Prostate gland (tissue), 2 donors: ENCODE data around the gene CIB1. TPM values are rescaled to one million over a fixed set of nuclear protein-coding genes. Genes with fewer than 3 reads are reported as not detected.
A peak's percentile ranks its signal among the peaks of the same experiment; 100 is the strongest.
"Not testable (repeated sequence)": the region's sequence is repeated elsewhere in the genome, so short reads cannot be mapped to it uniquely, and the experiment has no call there.

ENCODE experiments used
- DNase-seq: peaks from one replicate; pipeline ENCODE4 v3.0.0-alpha.2; 2019; ENCODE audit warnings: low spot score
- H3K27ac ChIP-seq, 2 donors: fragments of 200-600 bp; sonication (generic); 2 replicates each; pipeline ENCODE4 v1.5.1; 2017 to 2019
- H3K27me3 ChIP-seq: fragments of 200-600 bp; sonication (generic); replicated peaks from 2 replicates; pipeline ENCODE4 v1.5.1; 2019; ENCODE audit not compliant: insufficient read depth
- H3K36me3 ChIP-seq, 2 donors: fragments of 200-600 bp; sonication (generic); 1 replicate in 1 of 2; 2 replicates in 1 of 2; pipeline versions ENCODE4 v1.5.1 to v1.8.1; 2017 to 2019
- H3K4me1 ChIP-seq: fragments of 200-600 bp; sonication (generic); replicated peaks from 2 replicates; pipeline ENCODE4 v1.5.1; 2019
- H3K4me3 ChIP-seq, 2 donors: fragments of 200-600 bp; sonication (generic); 2 replicates each; pipeline ENCODE4 v1.5.1; 2017 to 2019
- H3K9me3 ChIP-seq: fragments of 200-600 bp; sonication (generic); 2 replicates; pipeline ENCODE4 v1.5.1; 2017
- POLR2A ChIP-seq: fragments of 450-650 bp; IDR thresholded peaks from one replicate; pipeline ENCODE4 v1.6.1; 2016; ENCODE audit warnings: antibody characterized with exemption, mild to moderate bottlenecking
- POLR2AphosphoS5 ChIP-seq: sonication (generic); formaldehyde crosslinking; IDR thresholded peaks from one replicate; pipeline ENCODE4 v1.6.1; 2017; ENCODE audit warnings: antibody characterized with exemption
- WGBS: methylation state at CpG from one replicate; pipeline ENCODE4 v1.1.5; 2018; 5-methylcytosine and 5-hydroxymethylcytosine counted together
- intact Hi-C: fragments of 100-400 bp; cut with DNase I; formaldehyde crosslinking; loops from one replicate; pipeline ENCODE4 v1.14.2; 2022
- total RNA-seq, 2 donors: library from RNA; depleted of rRNA; stranded (reverse); fragments of >200 nt; gene quantifications; one replicate each; pipeline ENCODE4 v1.1.0, GENCODE V29; 2016
- TF ChIP-seq, protein P1 (sequence below), 4 experiments: fragments of 200-600 bp in 2 of 4; fragments of 450-650 bp in 2 of 4; sonication (generic) in 2 of 4; IDR thresholded peaks; 1 replicate in 3 of 4; 2 replicates in 1 of 4; pipeline ENCODE4 v1.5.1; 2016 to 2019; ENCODE audit warnings: antibody characterized with exemption in 4 of 4, mild to moderate bottlenecking in 2 of 4, moderate library complexity in 2 of 4

Gene CIB1
- 100 to 1,000 TPM in 1 of 2 donors, 10 to 100 TPM in 1; 48.3 to 104 TPM for total RNA-seq

DNA sequence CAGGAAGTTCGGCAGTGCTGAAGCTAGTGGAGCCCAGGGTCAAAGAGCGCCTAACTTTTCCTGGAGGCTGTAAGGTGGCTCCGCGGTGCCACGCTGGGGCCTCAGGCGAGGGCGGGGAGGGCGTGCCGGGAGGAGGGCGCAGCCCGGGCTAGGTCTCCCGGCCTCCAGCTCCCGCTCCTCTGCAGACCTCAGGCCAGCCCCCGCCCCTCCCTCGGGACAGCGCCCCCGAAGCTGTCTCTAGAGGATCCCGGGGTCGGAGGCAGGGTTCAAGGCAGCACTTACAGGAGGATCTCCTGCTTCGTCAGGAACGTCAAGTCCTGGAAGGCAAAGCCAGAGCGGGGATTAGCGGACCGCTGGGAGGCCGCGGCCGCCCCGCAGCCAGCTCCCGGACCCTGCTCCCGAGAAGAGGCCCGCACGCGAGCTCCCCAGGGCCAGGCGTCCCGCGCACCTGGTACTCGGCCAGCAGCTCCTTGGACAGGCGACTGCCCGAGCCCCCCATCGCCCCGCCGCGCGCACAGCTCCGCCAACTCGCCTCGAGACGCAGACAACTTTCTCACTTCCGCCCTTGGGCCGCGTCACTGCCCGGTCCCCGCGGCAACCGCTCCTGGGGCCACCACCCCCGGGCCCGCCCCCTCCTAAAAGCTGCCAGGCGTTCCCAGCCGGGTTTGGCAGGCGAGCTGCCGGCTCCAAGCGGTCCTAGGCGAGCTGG lies at the start of gene CIB1:
CIB1 (minus strand) TSS at position 555 of the 709 bp plus-strand sequence; CDS start at position 499, 56 bp downstream.
- H3K9me3 ChIP-seq = no peaks in the 10 kb centered on the region
- H3K27ac ChIP-seq = peak within 1 kb of the TSS; percentile 90 to 95
- intact Hi-C loops = loop anchor here (2.0 kb wide), 1 partner anchor 15 kb away; the partner anchor contains the start of gene TTLL13
- TF ChIP-seq POLR2A (peak; percentile 84), POLR2AphosphoS5 (peak; percentile 93)
- TF ChIP-seq, protein P1, sequence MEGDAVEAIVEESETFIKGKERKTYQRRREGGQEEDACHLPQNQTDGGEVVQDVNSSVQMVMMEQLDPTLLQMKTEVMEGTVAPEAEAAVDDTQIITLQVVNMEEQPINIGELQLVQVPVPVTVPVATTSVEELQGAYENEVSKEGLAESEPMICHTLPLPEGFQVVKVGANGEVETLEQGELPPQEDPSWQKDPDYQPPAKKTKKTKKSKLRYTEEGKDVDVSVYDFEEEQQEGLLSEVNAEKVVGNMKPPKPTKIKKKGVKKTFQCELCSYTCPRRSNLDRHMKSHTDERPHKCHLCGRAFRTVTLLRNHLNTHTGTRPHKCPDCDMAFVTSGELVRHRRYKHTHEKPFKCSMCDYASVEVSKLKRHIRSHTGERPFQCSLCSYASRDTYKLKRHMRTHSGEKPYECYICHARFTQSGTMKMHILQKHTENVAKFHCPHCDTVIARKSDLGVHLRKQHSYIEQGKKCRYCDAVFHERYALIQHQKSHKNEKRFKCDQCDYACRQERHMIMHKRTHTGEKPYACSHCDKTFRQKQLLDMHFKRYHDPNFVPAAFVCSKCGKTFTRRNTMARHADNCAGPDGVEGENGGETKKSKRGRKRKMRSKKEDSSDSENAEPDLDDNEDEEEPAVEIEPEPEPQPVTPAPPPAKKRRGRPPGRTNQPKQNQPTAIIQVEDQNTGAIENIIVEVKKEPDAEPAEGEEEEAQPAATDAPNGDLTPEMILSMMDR (IDR thresholded peaks at IDR 0.05) = peak in 2 of 4 experiments; percentile 2 to 61
- DNase-seq = peak; percentile 98
- H3K4me3 ChIP-seq = peak within 1 kb of the TSS; percentile 69 to 83
- H3K36me3 ChIP-seq = peaks cover 0 to 2% of the 10 kb centered on the region in 2 donors
- 2% methylated on average over 24 of the region's 63 CpGs for WGBS
- H3K27me3 ChIP-seq = no peaks in the 10 kb centered on the region
- peaks cover 17% of the 10 kb centered on the region for H3K4me1 ChIP-seq

DNA sequence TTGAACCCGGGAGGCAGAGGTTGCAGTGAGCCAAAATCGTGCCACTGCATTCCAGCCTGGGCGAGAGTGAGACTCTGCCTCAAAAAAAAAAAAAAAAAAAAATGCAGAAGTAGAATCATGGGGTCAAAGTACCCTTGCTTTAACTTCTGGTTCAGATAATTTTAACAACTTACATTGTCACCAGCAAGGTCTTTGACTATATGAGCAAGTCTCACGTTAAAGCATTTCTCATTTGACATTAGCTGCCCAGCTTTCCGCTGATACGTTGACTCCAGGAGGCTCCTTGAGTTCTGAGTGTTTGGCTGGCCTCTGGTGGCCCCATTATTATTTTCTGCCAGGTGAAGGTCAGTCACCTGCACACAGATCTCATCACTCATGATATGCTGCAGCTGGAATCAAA lies 47.9 kb upstream of the CIB1 start:
- DNase-seq, H3K27me3 ChIP-seq, H3K4me1 ChIP-seq, H3K27ac ChIP-seq, H3K4me3 ChIP-seq, intact Hi-C loops, H3K9me3 ChIP-seq, H3K36me3 ChIP-seq: not testable (repeated sequence)
- WGBS = 85% methylated on average over 6 of the region's 6 CpGs

DNA sequence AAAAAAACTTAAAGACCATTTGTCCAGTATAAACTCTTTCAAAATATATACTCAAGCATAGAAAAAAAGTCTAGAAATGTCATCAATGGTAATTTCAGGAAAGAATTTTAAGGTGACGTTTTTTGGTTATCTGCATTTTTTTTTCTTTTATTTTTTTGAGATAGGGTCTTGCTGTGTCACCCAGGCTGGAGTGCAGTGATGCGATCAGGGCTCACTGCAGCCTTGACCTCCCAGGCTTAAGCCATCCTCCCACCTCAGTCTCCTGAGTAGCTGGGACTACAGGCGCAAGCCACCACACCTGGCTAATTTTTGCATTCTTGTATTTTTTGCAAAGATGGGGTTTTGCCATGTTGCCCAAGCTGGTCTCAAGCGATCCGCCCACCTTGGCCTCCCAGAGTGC lies 47.0 kb upstream of the CIB1 start:
- H3K27me3 ChIP-seq, H3K4me3 ChIP-seq, H3K9me3 ChIP-seq, intact Hi-C loops, H3K27ac ChIP-seq, DNase-seq, H3K36me3 ChIP-seq, H3K4me1 ChIP-seq: not testable (repeated sequence)
- WGBS = 87% methylated on average over 5 of the region's 5 CpGs

DNA sequence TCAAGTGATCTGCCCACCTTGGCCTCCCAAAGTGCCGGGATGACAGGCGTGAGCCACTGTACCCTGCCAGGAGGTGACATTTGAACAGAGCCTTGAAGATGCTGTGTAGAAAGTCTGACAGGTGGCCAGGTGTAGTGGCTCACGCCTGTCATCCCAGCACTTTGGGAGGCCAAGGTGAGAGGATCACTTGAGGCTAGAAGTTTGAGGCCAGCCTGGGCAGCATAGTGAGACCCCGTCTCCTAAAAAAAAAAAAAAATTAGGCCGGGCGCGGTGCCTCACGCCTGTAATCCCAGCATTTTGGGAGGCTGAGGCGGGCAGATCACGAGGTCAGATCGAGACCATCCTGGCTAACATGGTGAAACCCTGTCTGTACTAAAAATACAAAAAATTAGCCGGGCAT lies 44.7 kb upstream of the CIB1 start:
- DNase-seq, H3K27me3 ChIP-seq, H3K27ac ChIP-seq, H3K9me3 ChIP-seq, intact Hi-C loops, H3K4me3 ChIP-seq, H3K36me3 ChIP-seq, H3K4me1 ChIP-seq: not testable (repeated sequence)
- WGBS = 98% methylated on average over 12 of the region's 12 CpGs

DNA sequence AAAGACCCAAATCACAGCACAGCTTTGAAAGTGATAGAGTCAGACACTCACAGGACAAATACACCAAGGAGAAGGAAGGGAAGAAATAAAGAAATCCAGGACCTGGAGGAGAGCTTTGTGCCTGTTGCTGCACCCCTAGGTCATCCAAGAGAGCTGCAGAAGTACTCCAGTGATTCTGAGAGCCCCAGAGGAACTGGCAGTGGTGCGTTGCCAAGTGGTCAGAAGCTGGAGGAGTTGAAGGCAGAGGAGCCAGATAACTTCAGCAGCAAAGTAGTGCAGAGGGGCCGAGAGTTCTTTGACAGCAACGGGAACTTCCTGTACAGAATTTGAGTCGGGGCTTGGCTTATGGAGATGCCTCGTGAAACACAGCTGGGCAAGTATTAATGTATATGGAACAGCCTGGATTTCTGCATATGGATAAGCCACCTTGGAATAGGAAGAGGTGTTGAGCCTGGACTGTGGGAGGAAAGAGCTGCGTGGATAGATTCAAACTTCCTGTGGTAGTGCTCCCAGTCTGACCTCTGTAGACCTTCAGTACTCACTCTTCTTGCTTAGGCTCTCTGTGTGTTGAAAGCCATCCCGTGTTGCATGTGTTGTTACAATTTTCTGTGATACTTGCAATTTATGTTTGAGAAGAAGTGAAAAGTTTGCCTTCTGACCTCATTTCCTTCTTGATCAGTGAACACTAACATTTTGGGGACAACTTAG lies 37.9 kb upstream of the CIB1 start:
- Histone ChIP-seq H3K27ac (no peak overlapping the region), H3K4me3 (no peak overlapping the region), H3K4me1 (peaks cover 13% of the 10 kb centered on the region), H3K27me3 (no peaks in the 10 kb centered on the region), H3K9me3 (no peaks in the 10 kb centered on the region), H3K36me3 (peaks cover 0 to 4% of the 10 kb centered on the region in 2 donors)
- DNase-seq = no peak
- intact Hi-C loops = no loop called here
- TF ChIP-seq POLR2AphosphoS5 = no peak
- no peak for TF ChIP-seq POLR2A
- TF ChIP-seq, protein P1 (IDR thresholded peaks at IDR 0.05) = no peak
- 69% methylated on average over 7 of the region's 7 CpGs for WGBS

DNA sequence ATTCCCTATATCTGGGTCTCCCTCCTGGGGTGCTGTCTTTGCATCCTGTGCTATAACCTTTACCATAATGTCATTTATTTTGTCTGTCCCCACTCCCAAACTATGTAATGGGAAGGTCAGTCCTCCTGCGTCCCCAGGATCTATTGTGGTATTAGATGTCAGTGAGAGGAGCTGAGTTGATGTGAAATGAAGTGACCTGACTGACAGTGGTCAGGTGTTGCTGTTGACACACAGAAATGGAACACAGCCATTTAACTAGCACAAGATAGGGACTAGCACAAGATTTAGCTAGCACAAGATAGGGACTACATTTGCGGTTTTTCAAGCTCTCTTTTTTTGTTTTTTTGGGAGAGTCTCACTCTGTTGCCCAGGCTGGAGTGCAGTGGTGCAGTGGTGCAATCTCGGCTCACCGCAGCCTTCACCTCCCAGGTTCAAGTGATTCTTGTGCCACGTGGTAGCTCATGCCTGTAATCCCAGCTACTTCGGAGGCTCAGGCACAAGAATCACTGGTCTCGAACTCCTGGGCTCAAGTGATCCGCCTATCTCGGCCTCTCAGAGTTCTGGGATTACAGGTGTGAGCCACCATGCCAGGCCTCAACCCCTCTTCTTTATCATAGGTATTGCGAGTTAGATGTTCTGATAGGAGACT lies 36.9 kb upstream of the CIB1 start:
- no peak for DNase-seq
- H3K4me1 ChIP-seq = peaks cover 13% of the 10 kb centered on the region
- peaks cover 0 to 4% of the 10 kb centered on the region in 2 donors for H3K36me3 ChIP-seq

More for the DNA sequence above, 36.9 kb upstream of the CIB1 start:
- TF ChIP-seq, protein P1 (IDR thresholded peaks at IDR 0.05) = no peak
- TF ChIP-seq POLR2AphosphoS5 = no peak
- TF ChIP-seq POLR2A = no peak
- H3K9me3 ChIP-seq = no peaks in the 10 kb centered on the region
- H3K27me3 ChIP-seq = no peaks in the 10 kb centered on the region
- no peak overlapping the region for H3K4me3 ChIP-seq
- H3K27ac ChIP-seq = no peak overlapping the region
- 87% methylated on average over 10 of the region's 10 CpGs for WGBS
- intact Hi-C loops = no loop called here
